SK-N-SH (cell line): ENCODE data around the gene MEF2D. TPM values are rescaled to one million over a fixed set of nuclear protein-coding genes. Genes with fewer than 3 reads are reported as not detected.

Experiments used
- CTCF ChIA-PET: fragments of 300-600, 350-600 bp; formaldehyde crosslinking; extraction: SDS; loops from one replicate; lab custom pipeline; 2021; lab: Yijun Ruan, JAX
- POLR2A ChIA-PET: fragments of 350-600 bp; sonication (Branson Sonifier 250); formaldehyde crosslinking; extraction: SDS; loops from one replicate; lab custom pipeline; 2020; ENCODE audit warnings: antibody characterized with exemption, inconsistent platforms; lab: Yijun Ruan, JAX
- DNase-seq: peaks from one replicate; pipeline ENCODE4 v3.0.0; 2012
- H2AFZ ChIP-seq: fragments of 200-600 bp; sonication (generic); 2 replicates; pipeline ENCODE4 v1.8.1; 2016; ENCODE audit warnings: antibody characterized with exemption, mild to moderate bottlenecking, low read depth
- H3F3A ChIP-seq: fragments of 200-600 bp; sonication (generic); replicated peaks from 2 replicates; pipeline ENCODE3; 2016; ENCODE audit warnings: antibody characterized with exemption, mild to moderate bottlenecking; ENCODE audit not compliant: insufficient read depth
- H3K27ac ChIP-seq, 2 experiments: fragments of 200-500 bp in 1 of 2; fragments of 200-600 bp in 1 of 2; sonication (Bioruptor generic) in 1 of 2; sonication (generic), shearing (Covaris generic) in 1 of 2; 2 replicates each; pipeline versions ENCODE4 v1.5.1 to v1.6.1; 2014 to 2016; ENCODE audit warnings: low read depth in 2 of 2, inconsistent platforms in 1 of 2, low read length in 1 of 2, mild to moderate bottlenecking in 1 of 2, mixed read lengths in 1 of 2
- H3K27me3 ChIP-seq: fragments of 200-600 bp; sonication (generic), shearing (Covaris generic); 2 replicates; pipeline ENCODE4 v1.6.1; 2016; ENCODE audit warnings: mixed run types; ENCODE audit not compliant: insufficient read depth
- H3K36me3 ChIP-seq, 2 experiments: fragments of 200-500 bp in 1 of 2; fragments of 200-600 bp in 1 of 2; sonication (Bioruptor generic) in 1 of 2; sonication (generic) in 1 of 2; replicated peaks in 1 of 2; 2 replicates each; pipeline versions ENCODE3 to v1.5.1; 2014 to 2016; ENCODE audit warnings: low read length in 1 of 2, mild to moderate bottlenecking in 1 of 2; ENCODE audit not compliant: insufficient read depth in 2 of 2, control insufficient read depth in 1 of 2
- H3K4me1 ChIP-seq, 2 experiments: fragments of 200-500 bp in 1 of 2; fragments of 200-600 bp in 1 of 2; sonication (Bioruptor generic) in 1 of 2; sonication (generic), shearing (Covaris generic) in 1 of 2; 2 replicates each; pipeline versions ENCODE4 v1.5.1 to v1.6.1; 2014 to 2016; ENCODE audit warnings: low read depth in 1 of 2, low read length in 1 of 2, mixed run types in 1 of 2; ENCODE audit not compliant: insufficient read depth in 2 of 2, control insufficient read depth in 1 of 2
- H3K4me2 ChIP-seq: fragments of 200-600 bp; sonication (generic), shearing (Covaris generic); 2 replicates; pipeline ENCODE4 v1.6.1; 2017; ENCODE audit warnings: mixed run types
- H3K4me3 ChIP-seq, 2 experiments: fragments of 200-500 bp in 1 of 2; fragments of 200-600 bp in 1 of 2; sonication (Bioruptor generic) in 1 of 2; sonication (generic), shearing (Covaris generic) in 1 of 2; 2 replicates each; pipeline versions ENCODE4 v1.5.1 to v1.8.1; 2014 to 2016; ENCODE audit warnings: low read depth in 2 of 2, inconsistent platforms in 1 of 2, low read length in 1 of 2, mild to moderate bottlenecking in 1 of 2, mixed read lengths in 1 of 2, moderate library complexity in 1 of 2
- H3K79me2 ChIP-seq: fragments of 200-600 bp; sonication (generic); 2 replicates; pipeline ENCODE4 v1.8.1; 2017; ENCODE audit warnings: mild to moderate bottlenecking; ENCODE audit not compliant: insufficient read depth
- H3K9ac ChIP-seq: fragments of 200-600 bp; sonication (generic); 2 replicates; pipeline ENCODE4 v1.6.1; 2017; ENCODE audit warnings: mixed run types
- H3K9me2 ChIP-seq: fragments of 200-600 bp; sonication (generic); 2 replicates; pipeline ENCODE4 v1.6.1; 2017; ENCODE audit warnings: mixed run types
- H3K9me3 ChIP-seq: fragments of 200-600 bp; sonication (generic); 2 replicates; pipeline ENCODE4 v1.6.1; 2017; ENCODE audit warnings: mixed run types, mild to moderate bottlenecking, moderate library complexity
- H4K20me1 ChIP-seq: fragments of 200-600 bp; sonication (generic); 2 replicates; pipeline ENCODE4 v1.6.1; 2017; ENCODE audit warnings: mild to moderate bottlenecking, mixed run types; ENCODE audit not compliant: insufficient read depth
- FOSL2 ChIP-seq: IDR thresholded peaks from 2 replicates; pipeline ENCODE4 v1.4.0; 2012; ENCODE audit warnings: low read depth, mild to moderate bottlenecking, moderate library complexity, borderline replicate concordance
- GABPA ChIP-seq: IDR thresholded peaks from 2 replicates; pipeline ENCODE4 v1.4.0; 2012; ENCODE audit warnings: low read depth, mild to moderate bottlenecking
- GATA2 ChIP-seq: sonication (generic); formaldehyde crosslinking; IDR thresholded peaks from 2 replicates; pipeline ENCODE4 v1.5.0; 2020; ENCODE audit warnings: mild to moderate bottlenecking, missing genetic modification reagents
- MEF2A ChIP-seq: IDR thresholded peaks from 2 replicates; pipeline ENCODE4 v1.4.0; 2012; ENCODE audit warnings: low read depth, borderline replicate concordance
- NFIC ChIP-seq: IDR thresholded peaks from 2 replicates; pipeline ENCODE4 v1.4.0; 2012; ENCODE audit warnings: borderline replicate concordance
- POLR2AphosphoS5 ChIP-seq: IDR thresholded peaks from 2 replicates; pipeline ENCODE4 v1.6.1; 2012; ENCODE audit warnings: low read depth, low read length
- SIN3A ChIP-seq: IDR thresholded peaks from 2 replicates; pipeline ENCODE4 v1.6.1; 2012; ENCODE audit warnings: low read depth, mild to moderate bottlenecking, low read length, moderate library complexity, borderline replicate concordance
- TEAD4 ChIP-seq: IDR thresholded peaks from 2 replicates; pipeline ENCODE4 v1.4.0; 2012; ENCODE audit warnings: mild to moderate bottlenecking, borderline replicate concordance; ENCODE audit not compliant: insufficient read depth
- USF2 ChIP-seq: fragments of 150-350 bp; IDR thresholded peaks from 2 replicates; pipeline ENCODE4 v1.6.1; 2017; ENCODE audit warnings: antibody characterized with exemption, low read length, low read depth, borderline replicate concordance
- ZBTB33 ChIP-seq: IDR thresholded peaks from 2 replicates; pipeline ENCODE4 v1.4.0; 2012; ENCODE audit warnings: low read depth, borderline replicate concordance
- WGBS: methylation state at CpG from one replicate; pipeline ENCODE4 v1.1.6; 2017; ENCODE audit warnings: low lambda C conversion rate; 5-methylcytosine and 5-hydroxymethylcytosine counted together
- polyA plus RNA-seq, 3 experiments: library from polyadenylated mRNA; depleted of rRNA; stranded (reverse); fragments of >200 nt; gene quantifications; 2 replicates each; pipeline ENCODE4 v1.2.3, GENCODE V29; 2012
- TF ChIP-seq, protein P1 (sequence below): fragments of 150-350 bp; IDR thresholded peaks from 2 replicates; pipeline ENCODE4 v1.6.1; 2016; ENCODE audit warnings: mild to moderate bottlenecking, low read depth, low read length

The MEF2D gene
- polyA plus RNA-seq, 1 of the 3 experiments (the other 2 are of a cell fraction): 14.3 TPM

DNA sequence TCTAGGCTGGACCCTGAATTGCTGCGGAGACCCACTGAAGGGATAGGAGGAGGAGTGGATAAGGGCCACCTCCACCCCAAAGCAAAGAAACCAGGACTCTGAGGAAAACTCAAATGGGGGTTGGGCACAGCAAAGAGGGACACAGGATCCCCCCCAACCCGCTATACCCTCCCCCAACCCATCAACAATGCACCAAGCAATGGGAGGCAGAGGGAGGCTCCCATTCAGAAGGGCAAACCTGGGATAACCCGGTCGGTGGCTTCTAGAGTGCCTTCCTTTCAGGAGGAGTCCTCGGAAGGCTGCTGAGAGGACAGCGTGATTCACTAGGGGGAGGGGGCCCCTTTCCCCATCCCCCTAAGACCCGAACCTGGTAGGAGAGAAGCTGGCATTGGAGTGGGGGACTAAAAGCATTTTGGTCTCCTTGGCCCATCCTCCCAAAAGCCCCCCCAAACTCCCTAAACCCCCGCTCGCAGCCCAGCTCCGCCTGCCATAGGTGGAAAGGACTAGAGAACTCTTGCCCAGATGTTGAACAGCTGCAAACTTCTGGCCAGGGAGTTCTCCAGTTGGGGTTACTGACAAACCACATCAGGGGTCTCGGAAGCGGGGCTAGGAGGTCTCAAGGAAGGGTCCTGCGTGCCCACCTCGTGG is 1.3 kb downstream of the MEF2D start:
- H3K4me1 ChIP-seq: peaks cover 47 to 66% of the 10 kb centered on the region in 2 experiments
- peaks cover 54% of the 10 kb centered on the region for H4K20me1 ChIP-seq
- POLR2A ChIA-PET: no interaction called here
- H3K9ac ChIP-seq: peak overlapping the region; percentile 99
- peak overlapping the region; percentile 95 for H3K4me2 ChIP-seq
- peaks cover 28% of the 10 kb centered on the region for H3F3A ChIP-seq
- no peak for TF ChIP-seq POLR2AphosphoS5
- TF ChIP-seq, all 33 proteins: peak for 0
- Histone ChIP-seq H3K27ac (peak overlapping the region in 1 of 2 experiments; percentile 58; a peak in 3 of 4 replicates), H2AFZ (no peak overlapping the region), H3K79me2 (peaks cover 67% of the 10 kb centered on the region), H3K9me3 (no peaks in the 10 kb centered on the region), H3K27me3 (no peaks in the 10 kb centered on the region), H3K36me3 (peaks cover 1 to 6% of the 10 kb centered on the region in 2 experiments), H3K4me3 (peak overlapping the region; percentile 89 to 97), H3K9me2 (no peaks in the 10 kb centered on the region)
- CTCF ChIA-PET: interaction anchor here (0.6 to 7.3 kb wide), 7 partner anchors 10 to 113 kb away, joined by 3 to 47 read pairs (median 7); no protein-coding TSS in a partner anchor
- DNase-seq: no peak
- 6% methylated on average over 12 of the region's 14 CpGs for WGBS

GRCh38 chr1:156498432-156499193 is 2.0 kb downstream of the MEF2D start:
- Histone ChIP-seq H3K79me2 (peaks cover 70% of the 10 kb centered on the region), H3K4me2 (peak overlapping the region; percentile 95), H3K9ac (peak overlapping the region; percentile 99), H3K27ac (peak overlapping the region; percentile 31 to 58; a peak in 3 of 4 replicates), H3K36me3 (peaks cover 3 to 6% of the 10 kb centered on the region in 2 experiments), H3K27me3 (no peaks in the 10 kb centered on the region), H3K9me2 (no peaks in the 10 kb centered on the region), H3F3A (peaks cover 21% of the 10 kb centered on the region), H3K4me1 (peaks cover 40 to 62% of the 10 kb centered on the region in 2 experiments), H3K9me3 (no peaks in the 10 kb centered on the region), H3K4me3 (peak overlapping the region; percentile 89 to 97), H4K20me1 (peaks cover 61% of the 10 kb centered on the region), H2AFZ (no peak overlapping the region)
- ChIA-PET POLR2A (interaction anchor here (1.0 kb wide), 1 partner anchor 41 kb away, joined by 3 read pairs; no protein-coding TSS in a partner anchor), CTCF (interaction anchor here (0.9 to 7.3 kb wide), 8 partner anchors 9 to 53 kb away, joined by 3 to 47 read pairs (median 6); no protein-coding TSS in a partner anchor)
- 39% methylated on average over 12 of the region's 12 CpGs for WGBS
- no peak for TF ChIP-seq FOSL2
- no peak for DNase-seq

- TF ChIP-seq NFIC: no peak
- no peak for TF ChIP-seq TEAD4
- no peak for TF ChIP-seq SIN3A
- TF ChIP-seq, protein P1, sequence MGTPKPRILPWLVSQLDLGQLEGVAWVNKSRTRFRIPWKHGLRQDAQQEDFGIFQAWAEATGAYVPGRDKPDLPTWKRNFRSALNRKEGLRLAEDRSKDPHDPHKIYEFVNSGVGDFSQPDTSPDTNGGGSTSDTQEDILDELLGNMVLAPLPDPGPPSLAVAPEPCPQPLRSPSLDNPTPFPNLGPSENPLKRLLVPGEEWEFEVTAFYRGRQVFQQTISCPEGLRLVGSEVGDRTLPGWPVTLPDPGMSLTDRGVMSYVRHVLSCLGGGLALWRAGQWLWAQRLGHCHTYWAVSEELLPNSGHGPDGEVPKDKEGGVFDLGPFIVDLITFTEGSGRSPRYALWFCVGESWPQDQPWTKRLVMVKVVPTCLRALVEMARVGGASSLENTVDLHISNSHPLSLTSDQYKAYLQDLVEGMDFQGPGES: no peak
- TF ChIP-seq MEF2A: no peak
- TF ChIP-seq GABPA: no peak
- no peak for TF ChIP-seq GATA2 (CRISPR knock-in tag)
- no peak for TF ChIP-seq USF2
- no peak for TF ChIP-seq ZBTB33
- Histone ChIP-seq H2AFZ (no peak overlapping the region), H3K9me3 (no peaks in the 10 kb centered on the region), H3K4me3 (peak overlapping the region; percentile 1 to 89; a peak in 2 of 4 replicates), H4K20me1 (peaks cover 68% of the 10 kb centered on the region), H3K79me2 (peaks cover 77% of the 10 kb centered on the region), H3K27me3 (no peaks in the 10 kb centered on the region), H3K27ac (peak overlapping the region in 1 of 2 experiments; percentile 58; a peak in 2 of 4 replicates), H3K4me2 (peak overlapping the region; percentile 95), H3K36me3 (peaks cover 3 to 6% of the 10 kb centered on the region in 2 experiments), H3K9ac (no peak overlapping the region), H3F3A (peaks cover 13% of the 10 kb centered on the region), H3K4me1 (peaks cover 34 to 61% of the 10 kb centered on the region in 2 experiments), H3K9me2 (no peaks in the 10 kb centered on the region)
- CTCF ChIA-PET: interaction anchor here (0.9 to 7.3 kb wide), 7 partner anchors 9 to 112 kb away, joined by 3 to 47 read pairs (median 6); no protein-coding TSS in a partner anchor
- POLR2A ChIA-PET: interaction anchor here (1.0 kb wide), 1 partner anchor 40 kb away, joined by 3 read pairs; no protein-coding TSS in a partner anchor
- WGBS: 96% methylated on average over 5 of the region's 5 CpGs
- no peak for DNase-seq
Measured at GRCh38 chr1:156497743-156498431, 2.7 kb downstream of the MEF2D start.
